GM23248 (cell line): ENCODE data around the gene RDH11.

Experiments used
- EZH2 ChIP-seq: fragments of 200-600 bp; sonication (generic); IDR thresholded peaks from 2 replicates; pipeline ENCODE4 v1.6.1; 2018; ENCODE audit warnings: antibody characterized with exemption, mild to moderate bottlenecking; ENCODE audit not compliant: insufficient read depth, poor library complexity, severe bottlenecking
- EZH2phosphoT487 ChIP-seq: fragments of 200-600 bp; sonication (generic); IDR thresholded peaks from 2 replicates; pipeline ENCODE4 v1.6.1; 2018; ENCODE audit warnings: antibody characterized with exemption, moderate library complexity, mild to moderate bottlenecking, low read depth; ENCODE audit not compliant: insufficient read depth

- TF ChIP-seq EZH2 = no peak
- TF ChIP-seq EZH2phosphoT487 = no peak
Observed at GRCh38 chr14:67734675-67735074, 39.1 kb upstream of the RDH11 start.
